Upper lobe of right lung (tissue), 1 donor: ENCODE measurements around the gene HTRA3. TPM values are rescaled to one million over a fixed set of nuclear protein-coding genes. Genes with fewer than 3 reads are reported as not detected.

ENCODE experiments used
- ATAC-seq: fragments of 200-7000 bp; cut with Tn5 transposase; one replicate; pipeline ENCODE4 v1.9.1; 2020; ENCODE audit warnings: mild to moderate bottlenecking, moderate library complexity
- DNase-seq: peaks from one replicate; pipeline ENCODE4 v3.0.0-alpha.2; 2020
- H3K27ac ChIP-seq: fragments of 200-600 bp; one replicate; pipeline ENCODE4 v1.8.0; 2022
- H3K27me3 ChIP-seq: fragments of 200-600 bp; one replicate; pipeline ENCODE4 v1.8.0; 2022; ENCODE audit warnings: mild to moderate bottlenecking
- H3K36me3 ChIP-seq: fragments of 200-600 bp; one replicate; pipeline ENCODE4 v1.8.0; 2022
- H3K4me1 ChIP-seq: fragments of 200-600 bp; one replicate; pipeline ENCODE4 v1.8.0; 2022
- H3K4me3 ChIP-seq: fragments of 200-600 bp; one replicate; pipeline ENCODE4 v1.8.0; 2022; ENCODE audit warnings: mild to moderate bottlenecking
- H3K9me3 ChIP-seq: fragments of 200-600 bp; one replicate; pipeline ENCODE4 v1.8.0; 2022
- CTCF ChIP-seq: fragments of 200-600 bp; IDR thresholded peaks from one replicate; pipeline ENCODE4 v1.8.0; 2022; ENCODE audit warnings: antibody characterized with exemption
- intact Hi-C: fragments of 100-400 bp; cut with DNase I; formaldehyde crosslinking; loops from one replicate; pipeline ENCODE4 v1.11.0; 2022
- total RNA-seq: library from RNA; stranded (reverse); fragmentation: NEBNext Ultra II Directional; extraction: Animal tissue kit (Norgen Biotek cat#: 25700); gene quantifications from one replicate; pipeline ENCODE4 v1.2.1, GENCODE V29; 2021
- donor health status: DM: no; HTN: yes; CAD: no; lungs with severe emphysema.

HTRA3 gene
- total RNA-seq, 1 donor from 2014 or later = 25.0 TPM

GRCh38 chr4:8350352-8350751, 80.8 kb downstream of the HTRA3 start:
- DNase-seq = no peak
- TF ChIP-seq CTCF = no peak
- no peak overlapping the region for H3K4me3 ChIP-seq
- H3K27me3 ChIP-seq = no peaks in the 10 kb centered on the region
- intact Hi-C loops = no loop called here
- H3K27ac ChIP-seq = no peak overlapping the region
- H3K4me1 ChIP-seq = peaks cover 28% of the 10 kb centered on the region
- no peaks in the 10 kb centered on the region for H3K9me3 ChIP-seq
- no peaks in the 10 kb centered on the region for H3K36me3 ChIP-seq
- no peak for ATAC-seq

- TF ChIP-seq CTCF = no peak
- Histone ChIP-seq H3K36me3 (no peaks in the 10 kb centered on the region), H3K27me3 (no peaks in the 10 kb centered on the region), H3K4me1 (peaks cover 34% of the 10 kb centered on the region), H3K27ac (peak overlapping the region; percentile 42), H3K4me3 (no peak overlapping the region), H3K9me3 (no peaks in the 10 kb centered on the region)
- intact Hi-C loops = no loop called here
- ATAC-seq = no peak
- DNase-seq = no peak
These were observed 81.4 kb downstream of the HTRA3 start for GRCh38 chr4:8350841-8351461.

GRCh38 chr4:8351931-8352367, 82.4 kb downstream of the HTRA3 start:
- Histone ChIP-seq H3K4me1 (peaks cover 37% of the 10 kb centered on the region), H3K27ac (peak overlapping the region; percentile 49), H3K9me3 (no peaks in the 10 kb centered on the region), H3K4me3 (no peak overlapping the region), H3K27me3 (no peaks in the 10 kb centered on the region), H3K36me3 (no peaks in the 10 kb centered on the region)
- DNase-seq (peak; percentile 67), ATAC-seq (peak; percentile 70)
- intact Hi-C loops = no loop called here
- no peak for TF ChIP-seq CTCF

- ATAC-seq = peak; percentile 65
- Histone ChIP-seq H3K4me3 (no peak overlapping the region), H3K36me3 (no peaks in the 10 kb centered on the region), H3K27ac (peak overlapping the region; percentile 49), H3K9me3 (no peaks in the 10 kb centered on the region), H3K4me1 (peaks cover 37% of the 10 kb centered on the region), H3K27me3 (no peaks in the 10 kb centered on the region)
- intact Hi-C loops = no loop called here
- no peak for TF ChIP-seq CTCF
- DNase-seq = peak; percentile 75
These were observed 83.0 kb downstream of the HTRA3 start for GRCh38 chr4:8352368-8353157.

DNA sequence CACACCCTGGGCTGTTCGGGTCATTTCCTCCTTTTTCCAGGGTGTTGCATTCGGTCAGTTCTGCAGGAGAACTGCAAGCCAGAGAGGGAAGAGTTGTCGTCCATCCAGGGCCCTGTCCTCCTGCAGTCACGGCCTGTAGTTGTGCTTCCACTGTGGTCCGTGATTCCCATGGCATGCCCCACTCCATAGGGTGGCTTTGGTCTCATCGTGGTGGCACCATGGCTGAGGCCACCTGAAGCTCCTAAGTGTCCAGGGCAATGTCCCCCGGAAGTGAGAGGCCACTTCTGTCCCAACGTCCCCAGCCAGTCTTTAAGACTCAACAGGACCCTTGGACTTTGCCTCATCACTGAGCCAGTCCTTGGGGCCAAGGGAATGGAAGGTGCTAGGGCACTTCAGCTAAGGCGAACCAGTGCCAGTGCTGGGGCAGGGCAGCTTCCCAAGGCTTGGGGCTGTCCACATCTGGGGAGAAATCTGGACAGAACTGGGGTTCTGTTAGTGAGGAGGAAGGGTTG, 83.7 kb downstream of the HTRA3 start:
- no peaks in the 10 kb centered on the region for H3K9me3 ChIP-seq
- ATAC-seq (no peak), DNase-seq (peak; percentile 39)
- H3K36me3 ChIP-seq = no peaks in the 10 kb centered on the region
- TF ChIP-seq CTCF = no peak
- intact Hi-C loops = no loop called here
- H3K27ac ChIP-seq = peak overlapping the region; percentile 42
- no peaks in the 10 kb centered on the region for H3K27me3 ChIP-seq
- peaks cover 37% of the 10 kb centered on the region for H3K4me1 ChIP-seq
- no peak overlapping the region for H3K4me3 ChIP-seq
